HEK293T (cell line): ENCODE results near the gene MRC1.

Experiments used
- CTCF ChIA-PET: fragments of 350-600 bp; formaldehyde crosslinking; extraction: SDS; loops from one replicate; lab custom pipeline; 2021; ENCODE audit warnings: antibody characterized with exemption, inconsistent platforms; lab: Yijun Ruan, JAX
- POLR2A ChIA-PET: fragments of 350-600 bp; formaldehyde crosslinking; extraction: SDS; loops from one replicate; lab custom pipeline; 2020; ENCODE audit warnings: antibody characterized with exemption, inconsistent platforms; lab: Yijun Ruan, JAX
- DNase-seq: peaks from one replicate; pipeline ENCODE4 v3.0.0; 2012; ENCODE audit warnings: mixed read lengths; ENCODE audit errors: extremely low spot score
- ARNT ChIP-seq: fragments of 450-650 bp; IDR thresholded peaks from 2 replicates; pipeline ENCODE4 v1.6.1; 2017; ENCODE audit warnings: mild to moderate bottlenecking
- BHLHE40 ChIP-seq: fragments of 450-650 bp; IDR thresholded peaks from 2 replicates; pipeline ENCODE4 v1.6.1; 2016; ENCODE audit warnings: mild to moderate bottlenecking, moderate library complexity, borderline replicate concordance
- CTBP1 ChIP-seq: fragments of 450-650 bp; IDR thresholded peaks from 2 replicates; pipeline ENCODE4 v1.6.1; 2016; ENCODE audit warnings: borderline replicate concordance
- ELF4 ChIP-seq: fragments of 450-650 bp; IDR thresholded peaks from 2 replicates; pipeline ENCODE4 v1.6.1; 2017; ENCODE audit warnings: antibody characterized with exemption
- FOXA1 ChIP-seq: fragments of 450-650 bp; IDR thresholded peaks from 2 replicates; pipeline ENCODE4 v1.6.1; 2016; ENCODE audit warnings: mild to moderate bottlenecking
- FOXK2 ChIP-seq: fragments of 450-650 bp; IDR thresholded peaks from 2 replicates; pipeline ENCODE4 v1.6.1; 2016; ENCODE audit warnings: mild to moderate bottlenecking
- FOXM1 ChIP-seq: fragments of 450-650 bp; IDR thresholded peaks from 2 replicates; pipeline ENCODE4 v1.6.1; 2017; ENCODE audit warnings: mild to moderate bottlenecking, borderline replicate concordance
- HDGF ChIP-seq: fragments of 450-650 bp; IDR thresholded peaks from 2 replicates; pipeline ENCODE4 v1.6.1; 2017; ENCODE audit warnings: antibody characterized with exemption, borderline replicate concordance
- L3MBTL2 ChIP-seq: fragments of 450-650 bp; conservative IDR thresholded peaks from 2 replicates; pipeline ENCODE4 v1.6.1; 2016; ENCODE audit warnings: mild to moderate bottlenecking
- LEF1 ChIP-seq: fragments of 450-650 bp; IDR thresholded peaks from 2 replicates; pipeline ENCODE4 v1.6.1; 2017; ENCODE audit warnings: mild to moderate bottlenecking, borderline replicate concordance
- NFRKB ChIP-seq: fragments of 450-650 bp; IDR thresholded peaks from 2 replicates; pipeline ENCODE4 v1.6.1; 2016; ENCODE audit warnings: mild to moderate bottlenecking, moderate library complexity
- PKNOX1 ChIP-seq: fragments of 450-650 bp; IDR thresholded peaks from 2 replicates; pipeline ENCODE4 v1.6.1; 2016
- SP1 ChIP-seq: fragments of 450-650 bp; IDR thresholded peaks from 2 replicates; pipeline ENCODE4 v1.6.1; 2017
- SUZ12 ChIP-seq: fragments of 450-650 bp; IDR thresholded peaks from 2 replicates; pipeline ENCODE4 v1.6.1; 2016; ENCODE audit warnings: mild to moderate bottlenecking
- TARDBP ChIP-seq: fragments of 450-650 bp; IDR thresholded peaks from 2 replicates; pipeline ENCODE4 v1.6.1; 2016
- ZNF384 ChIP-seq: fragments of 450-650 bp; IDR thresholded peaks from 2 replicates; pipeline ENCODE4 v1.6.1; 2016

Gene MRC1

DNA sequence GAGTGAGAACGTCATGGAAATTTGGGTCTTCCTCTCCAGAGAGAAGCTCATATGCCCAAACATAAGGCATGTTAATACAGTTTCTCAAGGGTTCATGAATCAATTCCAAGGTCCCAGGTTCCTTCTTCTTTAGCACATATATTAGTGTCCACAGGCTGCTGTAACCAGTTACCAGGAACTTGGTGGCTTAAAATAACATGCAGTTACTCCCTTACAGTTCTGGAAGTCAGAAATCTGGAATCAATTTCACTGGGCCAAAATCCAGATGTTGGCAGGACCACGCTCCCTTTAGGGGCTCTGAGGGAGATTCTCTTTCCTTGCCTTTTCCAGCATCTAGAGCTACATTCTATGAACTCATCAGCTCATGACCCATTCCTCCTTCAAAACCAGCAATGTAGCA, 64.8 kb downstream of the MRC1 start:
- no peak for TF ChIP-seq SP1
- TF ChIP-seq FOXA1, result no peak
- TF ChIP-seq ZNF384, result no peak
- no peak for TF ChIP-seq ELF4
- TF ChIP-seq PKNOX1, result no peak
- no peak for TF ChIP-seq SUZ12
- no peak for TF ChIP-seq BHLHE40
- CTCF ChIA-PET, result interaction anchor here (0.6 kb wide), 1 partner anchor 21 kb away, joined by 4 read pairs; no protein-coding TSS in a partner anchor
- no peak for DNase-seq
- POLR2A ChIA-PET, result no interaction called here

DNA sequence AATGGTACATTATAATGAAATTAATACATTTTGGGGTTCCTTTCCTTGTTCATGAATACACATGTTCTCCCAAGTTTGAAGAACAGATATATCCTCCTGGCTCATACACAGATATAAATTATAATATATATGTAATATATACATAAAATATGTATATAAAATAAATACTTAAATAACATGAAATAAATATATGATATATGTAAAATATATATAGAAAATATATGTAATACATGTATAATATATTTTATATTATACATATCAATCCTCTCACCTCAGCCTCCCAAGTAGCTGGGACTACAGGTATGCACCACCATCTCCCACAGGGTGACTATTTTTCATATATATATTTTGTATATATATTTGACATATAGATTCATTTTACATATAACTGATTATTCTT, 68.0 kb downstream of the MRC1 start:
- ChIA-PET CTCF (no interaction called here), POLR2A (no interaction called here)
- DNase-seq, result no peak
- TF ChIP-seq FOXM1, result no peak
- TF ChIP-seq ARNT, result no peak
- TF ChIP-seq SUZ12, result no peak
- TF ChIP-seq L3MBTL2, result no peak
- TF ChIP-seq HDGF, result no peak
- no peak for TF ChIP-seq CTBP1
- no peak for TF ChIP-seq BHLHE40
- no peak for TF ChIP-seq FOXA1
- no peak for TF ChIP-seq PKNOX1
- TF ChIP-seq SP1, result no peak
- no peak for TF ChIP-seq NFRKB
- TF ChIP-seq TARDBP, result no peak
- no peak for TF ChIP-seq ZNF384

DNA sequence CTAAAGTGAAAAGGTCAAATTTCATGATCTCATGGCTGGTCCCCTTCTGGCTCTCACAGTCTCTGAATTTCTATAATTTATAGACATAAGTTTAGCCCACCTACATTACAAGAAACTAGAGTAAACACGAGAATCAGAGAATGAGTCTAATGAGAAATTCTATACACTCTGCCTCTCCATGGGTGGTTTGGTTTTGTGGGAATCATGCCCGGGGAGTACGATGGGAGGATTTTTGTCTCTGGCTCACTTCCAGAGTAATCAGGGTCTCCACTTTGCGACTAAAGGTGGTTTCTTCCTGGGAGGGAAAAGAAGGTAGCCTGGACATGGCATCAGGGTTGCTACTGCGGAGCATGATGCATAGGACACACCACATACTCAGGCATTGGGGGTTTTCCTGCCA, 69.7 kb downstream of the MRC1 start:
- POLR2A ChIA-PET, result no interaction called here
- no peak for TF ChIP-seq CTBP1
- DNase-seq, result peak; percentile 5
- CTCF ChIA-PET, result no interaction called here

DNA sequence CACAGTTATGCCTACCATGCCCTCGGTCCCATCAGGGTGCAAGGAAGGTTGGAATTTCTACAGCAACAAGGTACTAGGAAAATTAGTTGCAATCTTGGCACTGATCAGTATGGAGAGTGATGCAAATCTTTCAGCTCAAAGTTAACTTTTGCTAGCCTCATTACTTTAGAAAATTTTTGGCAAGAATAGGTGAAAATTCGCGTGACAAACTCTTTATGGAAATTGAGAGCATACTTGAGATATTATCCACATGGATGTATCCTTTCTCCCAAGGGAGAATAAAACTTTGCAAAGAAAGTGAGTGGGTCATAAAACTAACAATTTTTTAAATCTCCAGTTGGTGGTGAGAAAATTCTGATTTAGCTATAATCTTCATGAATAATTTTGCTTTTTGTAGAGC, 71.5 kb downstream of the MRC1 start:
- TF ChIP-seq FOXA1, result no peak
- TF ChIP-seq CTBP1, result no peak
- no peak for TF ChIP-seq PKNOX1
- no peak for TF ChIP-seq ZNF384
- no peak for TF ChIP-seq FOXM1
- TF ChIP-seq BHLHE40, result no peak
- TF ChIP-seq SP1, result no peak
- no peak for TF ChIP-seq NFRKB
- TF ChIP-seq TARDBP, result no peak
- CTCF ChIA-PET, result interaction anchor here (0.6 kb wide), 1 partner anchor 25 kb away, joined by 8 read pairs; no protein-coding TSS in a partner anchor
- POLR2A ChIA-PET, result no interaction called here
- no peak for DNase-seq

DNA sequence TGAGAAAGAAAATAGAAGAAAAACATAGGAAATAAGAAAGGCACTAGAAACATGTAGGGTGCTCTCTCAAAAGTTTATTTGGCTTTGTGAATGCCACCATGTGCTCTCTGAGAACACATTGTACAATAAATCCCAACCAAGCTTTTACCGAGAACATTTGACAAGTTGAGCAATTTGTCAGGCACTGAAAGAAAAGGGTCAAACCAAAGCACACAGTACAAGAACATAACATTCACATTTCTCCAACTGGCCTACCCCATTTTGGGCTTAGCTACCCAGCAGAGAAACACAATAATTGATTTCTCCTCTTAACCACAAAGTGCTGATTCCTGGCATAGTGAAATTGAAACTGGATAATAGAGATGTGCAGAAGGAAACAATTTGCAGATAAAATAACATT, 73.4 kb downstream of the MRC1 start:
- DNase-seq, result no peak
- ChIA-PET POLR2A (no interaction called here), CTCF (no interaction called here)
- TF ChIP-seq HDGF (no peak), SUZ12 (no peak), LEF1 (no peak), PKNOX1 (no peak), L3MBTL2 (no peak), FOXM1 (no peak), NFRKB (no peak), ELF4 (no peak), ARNT (no peak), FOXK2 (no peak), BHLHE40 (no peak), SP1 (no peak)

DNA sequence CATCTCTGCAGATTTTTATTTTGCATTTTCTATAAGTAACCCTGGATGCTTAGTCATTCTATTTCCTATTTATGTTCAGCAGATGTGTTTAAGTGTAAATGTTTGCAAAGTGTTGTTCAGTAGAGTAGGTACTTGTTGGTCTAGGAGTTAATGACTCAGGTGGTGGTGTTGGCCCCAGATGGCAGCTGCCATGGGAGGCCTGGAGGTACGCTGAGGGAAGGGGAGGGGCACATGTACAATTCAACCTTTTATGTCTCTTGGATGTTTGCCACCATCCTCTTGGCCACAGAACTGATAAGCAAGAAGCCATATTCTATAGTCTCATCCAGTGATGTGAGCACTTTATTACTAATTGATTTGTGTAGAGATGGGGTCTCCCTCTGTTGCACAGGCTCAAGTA, 74.5 kb downstream of the MRC1 start:
- TF ChIP-seq LEF1 (no peak), SUZ12 (no peak), CTBP1 (no peak), HDGF (no peak), BHLHE40 (no peak), ZNF384 (no peak), FOXM1 (no peak), PKNOX1 (no peak), ARNT (no peak), FOXA1 (no peak), FOXK2 (no peak), TARDBP (no peak), SP1 (no peak), L3MBTL2 (no peak), ELF4 (no peak), NFRKB (no peak)
- POLR2A ChIA-PET, result no interaction called here
- no peak for DNase-seq
- CTCF ChIA-PET, result no interaction called here
